Esophagus muscularis mucosa (tissue), 4 donors: ENCODE data around the gene DDX31. TPM values are rescaled to one million over a fixed set of nuclear protein-coding genes. Genes with fewer than 3 reads are reported as not detected.

Source experiments
- DNase-seq: peaks from one replicate; pipeline ENCODE4 v3.0.0-alpha.2; 2017; ENCODE audit errors: extremely low spot score
- H3K27ac ChIP-seq, 4 donors: fragments of 200-600 bp; sonication (generic); replicated peaks in 1 of 4; 1 replicate in 3 of 4; 2 replicates in 1 of 4; pipeline ENCODE4 v1.5.1; 2016 to 2019; ENCODE audit warnings: mild to moderate bottlenecking in 1 of 4
- H3K27me3 ChIP-seq, 4 donors: fragments of 200-600 bp; sonication (generic); one replicate each; pipeline versions ENCODE4 v1.5.1 to v1.6.0; 2016 to 2019
- H3K36me3 ChIP-seq, 4 donors: fragments of 200-600 bp; sonication (generic); one replicate each; pipeline ENCODE4 v1.5.1; 2016 to 2019
- H3K4me1 ChIP-seq, 4 donors: fragments of 200-600 bp; sonication (generic); one replicate each; pipeline ENCODE4 v1.5.1; 2016 to 2019
- H3K4me3 ChIP-seq, 4 donors: fragments of 200-600 bp; sonication (generic); 1 replicate in 2 of 4; 2 replicates in 2 of 4; pipeline ENCODE4 v1.5.1; 2016 to 2019; ENCODE audit warnings: mild to moderate bottlenecking in 4 of 4, moderate library complexity in 1 of 4
- H3K9me3 ChIP-seq, 4 donors: fragments of 200-600 bp; sonication (generic); 1 replicate in 3 of 4; 2 replicates in 1 of 4; pipeline ENCODE4 v1.5.1; 2016 to 2019
- EP300 ChIP-seq: sonication (generic); formaldehyde crosslinking; IDR thresholded peaks from one replicate; pipeline ENCODE4 v1.6.1; 2017; ENCODE audit warnings: antibody characterized with exemption
- POLR2A ChIP-seq: fragments of 450-650 bp; IDR thresholded peaks from one replicate; pipeline ENCODE4 v1.6.1; 2017; ENCODE audit warnings: antibody characterized with exemption, moderate library complexity, mild to moderate bottlenecking, low read depth
- POLR2AphosphoS5 ChIP-seq, 2 donors: sonication (generic); formaldehyde crosslinking; IDR thresholded peaks; one replicate each; pipeline ENCODE4 v1.6.1; 2017; ENCODE audit warnings: antibody characterized with exemption in 2 of 2
- WGBS: methylation state at CpG from one replicate; pipeline ENCODE4 v1.1.5; 2018; 5-methylcytosine and 5-hydroxymethylcytosine counted together
- intact Hi-C: fragments of 100-400 bp; cut with DNase I; formaldehyde crosslinking; loops from one replicate; pipeline ENCODE4 v1.15.1; 2023
- total RNA-seq, 4 donors: library from RNA; depleted of rRNA; stranded (reverse); fragments of >200 nt; gene quantifications; one replicate each; pipeline versions ENCODE4 v1.1.0 to v1.2.1, GENCODE V29; 2016
- TF ChIP-seq, protein P1 (sequence below), 3 experiments: fragments of 200-600 bp in 2 of 3; fragments of 450-650 bp in 1 of 3; sonication (generic) in 2 of 3; IDR thresholded peaks; one replicate each; pipeline ENCODE4 v1.5.1; 2017 to 2019; ENCODE audit warnings: antibody characterized with exemption in 3 of 3, mild to moderate bottlenecking in 2 of 3, moderate library complexity in 1 of 3

The DDX31 gene
- total RNA-seq, 4 donors from 2014 or later = 6.6 to 7.8 (median 7.5) TPM

GRCh38 chr9:132587592-132587955 is 82.2 kb downstream of the DDX31 start:
- 17% methylated on average over 3 of the region's 6 CpGs for WGBS
- no peaks in the 10 kb centered on the region for H3K36me3 ChIP-seq
- H3K4me3 ChIP-seq = no peak overlapping the region
- no peaks in the 10 kb centered on the region for H3K9me3 ChIP-seq
- H3K27me3 ChIP-seq = peaks cover 10 to 100% (median 86%) of the 10 kb centered on the region in 4 donors
- TF ChIP-seq, protein P1, sequence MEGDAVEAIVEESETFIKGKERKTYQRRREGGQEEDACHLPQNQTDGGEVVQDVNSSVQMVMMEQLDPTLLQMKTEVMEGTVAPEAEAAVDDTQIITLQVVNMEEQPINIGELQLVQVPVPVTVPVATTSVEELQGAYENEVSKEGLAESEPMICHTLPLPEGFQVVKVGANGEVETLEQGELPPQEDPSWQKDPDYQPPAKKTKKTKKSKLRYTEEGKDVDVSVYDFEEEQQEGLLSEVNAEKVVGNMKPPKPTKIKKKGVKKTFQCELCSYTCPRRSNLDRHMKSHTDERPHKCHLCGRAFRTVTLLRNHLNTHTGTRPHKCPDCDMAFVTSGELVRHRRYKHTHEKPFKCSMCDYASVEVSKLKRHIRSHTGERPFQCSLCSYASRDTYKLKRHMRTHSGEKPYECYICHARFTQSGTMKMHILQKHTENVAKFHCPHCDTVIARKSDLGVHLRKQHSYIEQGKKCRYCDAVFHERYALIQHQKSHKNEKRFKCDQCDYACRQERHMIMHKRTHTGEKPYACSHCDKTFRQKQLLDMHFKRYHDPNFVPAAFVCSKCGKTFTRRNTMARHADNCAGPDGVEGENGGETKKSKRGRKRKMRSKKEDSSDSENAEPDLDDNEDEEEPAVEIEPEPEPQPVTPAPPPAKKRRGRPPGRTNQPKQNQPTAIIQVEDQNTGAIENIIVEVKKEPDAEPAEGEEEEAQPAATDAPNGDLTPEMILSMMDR (IDR thresholded peaks at IDR 0.05) = no peak
- TF ChIP-seq POLR2A (no peak), EP300 (no peak), POLR2AphosphoS5 (IDR thresholded peaks at IDR 0.05) (no peak)
- intact Hi-C loops = no loop called here
- peaks cover 0 to 36% (median 30%) of the 10 kb centered on the region in 4 donors for H3K4me1 ChIP-seq
- no peak for DNase-seq
- H3K27ac ChIP-seq = no peak overlapping the region

- no peak for DNase-seq
- no peaks in the 10 kb centered on the region for H3K9me3 ChIP-seq
- intact Hi-C loops = no loop called here
- TF ChIP-seq, protein P1 (IDR thresholded peaks at IDR 0.05) = no peak
- TF ChIP-seq EP300 = no peak
- TF ChIP-seq POLR2A = no peak
- TF ChIP-seq POLR2AphosphoS5 (IDR thresholded peaks at IDR 0.05) = no peak
- no peaks in the 10 kb centered on the region for H3K36me3 ChIP-seq
- H3K27ac ChIP-seq = no peak overlapping the region
- peaks cover 2 to 42% (median 35%) of the 10 kb centered on the region in 4 donors for H3K4me1 ChIP-seq
- 3% methylated on average over 8 of the region's 74 CpGs for WGBS
- peaks cover 10 to 100% (median 89%) of the 10 kb centered on the region in 4 donors for H3K27me3 ChIP-seq
- H3K4me3 ChIP-seq = no peak overlapping the region
These were observed 82.8 kb downstream of the DDX31 start for GRCh38 chr9:132586830-132587591.

- H3K27ac ChIP-seq = no peak overlapping the region
- no peak overlapping the region for H3K4me3 ChIP-seq
- H3K9me3 ChIP-seq = no peaks in the 10 kb centered on the region
- 3% methylated on average over 19 of the region's 42 CpGs for WGBS
- H3K36me3 ChIP-seq = no peaks in the 10 kb centered on the region
- H3K4me1 ChIP-seq = peaks cover 7 to 49% (median 42%) of the 10 kb centered on the region in 4 donors
- TF ChIP-seq POLR2AphosphoS5 (IDR thresholded peaks at IDR 0.05) (no peak), EP300 (no peak), POLR2A (no peak)
- TF ChIP-seq, protein P1 (IDR thresholded peaks at IDR 0.05) = no peak
- peaks cover 10 to 100% (median 96%) of the 10 kb centered on the region in 4 donors for H3K27me3 ChIP-seq
- DNase-seq = no peak
- intact Hi-C loops = no loop called here
These were observed 83.6 kb downstream of the DDX31 start for GRCh38 chr9:132585954-132586829.

- H3K4me3 ChIP-seq = no peak overlapping the region
- no peaks in the 10 kb centered on the region for H3K9me3 ChIP-seq
- H3K27ac ChIP-seq = no peak overlapping the region
- no peaks in the 10 kb centered on the region for H3K36me3 ChIP-seq
- DNase-seq = no peak
- intact Hi-C loops = no loop called here
- peaks cover 18 to 100% (median 97%) of the 10 kb centered on the region in 4 donors for H3K27me3 ChIP-seq
- TF ChIP-seq POLR2A (no peak), POLR2AphosphoS5 (IDR thresholded peaks at IDR 0.05) (no peak)
- TF ChIP-seq, protein P1 (IDR thresholded peaks at IDR 0.05) = no peak
- WGBS = 9% methylated on average over 30 of the region's 30 CpGs
- H3K4me1 ChIP-seq = peaks cover 7 to 49% (median 32%) of the 10 kb centered on the region in 4 donors
These were observed 84.9 kb downstream of the DDX31 start for GRCh38 chr9:132584601-132585560.
